Right lobe of liver (tissue), 4 donors: ENCODE data around the gene ATG10.
"Not testable (repeated sequence)": the region's sequence is repeated elsewhere in the genome, so short reads cannot be mapped to it uniquely, and the experiment has no call there.

Source experiments
- CTCF ChIP-seq, 4 donors: fragments of 200-600 bp in 3 of 4; fragments of 450-650 bp in 1 of 4; IDR thresholded peaks; one replicate each; pipeline versions ENCODE4 v1.5.1 to v1.8.0; 2016 to 2022; ENCODE audit warnings: antibody characterized with exemption in 4 of 4, mild to moderate bottlenecking in 2 of 4
- POLR2A ChIP-seq: fragments of 450-650 bp; IDR thresholded peaks from one replicate; pipeline ENCODE4 v1.6.1; 2017; ENCODE audit warnings: antibody characterized with exemption, mild to moderate bottlenecking
- donor health status: DM: no; HTN: no; CAD: no.
- donor health status: DM: no; HTN: no; CAD: no.
- donor health status: DM: no; HTN: yes; CAD: no.

- not testable (repeated sequence) for TF ChIP-seq CTCF (IDR thresholded peaks at IDR 0.05); POLR2A
Observed at GRCh38 chr5:82042894-82043293, 71.1 kb downstream of the ATG10 start.
